CD14-positive monocyte (primary cell): Measurements from ENCODE around the gene CELF2. TPM values are rescaled to one million over a fixed set of nuclear protein-coding genes. Genes with fewer than 3 reads are reported as not detected.

Experiments used
- DNase-seq, 3 donors: peaks; one replicate each; pipeline ENCODE4 v3.0.0-alpha.2; 2011 to 2022
- H2AFZ ChIP-seq: 2 replicates; pipeline ENCODE4 v1.6.0; 2012; ENCODE audit warnings: mild to moderate bottlenecking, low read depth, low read length, inconsistent platforms; ENCODE audit not compliant: insufficient read depth, poor library complexity, severe bottlenecking
- H3K27ac ChIP-seq, 2 donors: 1 replicate in 1 of 2; 2 replicates in 1 of 2; pipeline ENCODE4 v1.5.1; 2012 to 2013; ENCODE audit warnings: low read length in 2 of 2, control low read depth in 1 of 2, inconsistent platforms in 1 of 2, low read depth in 1 of 2, mild to moderate bottlenecking in 1 of 2
- H3K27me3 ChIP-seq, 2 donors: one replicate each; pipeline versions ENCODE4 v1.6.0 to v1.6.1; 2011 to 2013; ENCODE audit warnings: low read length in 2 of 2; ENCODE audit not compliant: control insufficient read depth in 2 of 2, insufficient read depth in 2 of 2
- H3K36me3 ChIP-seq, 2 donors: replicated peaks in 1 of 2; 1 replicate in 1 of 2; 2 replicates in 1 of 2; pipeline versions ENCODE4 v1.5.1 to v1.6.1; 2012 to 2013; ENCODE audit warnings: low read length in 2 of 2, control low read depth in 1 of 2, inconsistent platforms in 1 of 2, mild to moderate bottlenecking in 1 of 2; ENCODE audit not compliant: insufficient read depth in 2 of 2, control insufficient read depth in 1 of 2
- H3K4me1 ChIP-seq, 2 donors: 1 replicate in 1 of 2; 2 replicates in 1 of 2; pipeline versions ENCODE4 v1.5.1 to v1.6.1; 2012 to 2013; ENCODE audit warnings: low read length in 2 of 2, control low read depth in 1 of 2, inconsistent platforms in 1 of 2, mild to moderate bottlenecking in 1 of 2, moderate library complexity in 1 of 2; ENCODE audit not compliant: insufficient read depth in 2 of 2, control insufficient read depth in 1 of 2
- H3K4me2 ChIP-seq: replicated peaks from 2 replicates; pipeline ENCODE3; 2012; ENCODE audit warnings: low read length, moderate library complexity, mild to moderate bottlenecking; ENCODE audit not compliant: poor library complexity, severe bottlenecking; ENCODE audit errors: extremely low read depth
- H3K4me3 ChIP-seq, 3 experiments: fragments of 200-600 bp in 1 of 3; sonication (generic) in 1 of 3; replicated peaks in 1 of 3; 1 replicate in 2 of 3; 2 replicates in 1 of 3; pipeline ENCODE4 v1.5.1; 2011 to 2013; ENCODE audit warnings: low read length in 3 of 3, mild to moderate bottlenecking in 3 of 3, control low read depth in 2 of 3, low read depth in 2 of 3, inconsistent platforms in 1 of 3, moderate library complexity in 1 of 3
- H3K79me2 ChIP-seq: 2 replicates; pipeline ENCODE4 v1.6.0; 2012; ENCODE audit warnings: mild to moderate bottlenecking, control low read depth, inconsistent platforms, low read length, moderate library complexity; ENCODE audit not compliant: insufficient read depth
- H3K9ac ChIP-seq: 2 replicates; pipeline ENCODE4 v1.6.0; 2017; ENCODE audit warnings: low read length, mild to moderate bottlenecking; ENCODE audit not compliant: insufficient read depth, poor library complexity, severe bottlenecking
- H3K9me3 ChIP-seq, 2 donors: replicated peaks in 1 of 2; 1 replicate in 1 of 2; 2 replicates in 1 of 2; pipeline versions ENCODE4 v1.5.1 to v1.6.1; 2012 to 2013; ENCODE audit warnings: low read length in 2 of 2, control low read depth in 1 of 2; ENCODE audit not compliant: control insufficient read depth in 1 of 2, insufficient read depth in 1 of 2
- H4K20me1 ChIP-seq: 2 replicates; pipeline ENCODE4 v1.6.0; 2012; ENCODE audit warnings: mild to moderate bottlenecking, low read length, control low read depth, moderate library complexity; ENCODE audit not compliant: insufficient read depth
- H3K27ac Mint-ChIP-seq, 7 donors: one replicate each; pipeline ENCODE4 v1.8.0; 2020; ENCODE audit warnings: mild to moderate bottlenecking in 7 of 7, mixed read lengths in 7 of 7, moderate library complexity in 6 of 7, inconsistent platforms in 2 of 7
- H3K27me3 Mint-ChIP-seq, 3 donors: one replicate each; pipeline ENCODE4 v1.8.0; 2021 to 2022; ENCODE audit warnings: low read depth in 3 of 3, mild to moderate bottlenecking in 3 of 3, mixed read lengths in 3 of 3, moderate library complexity in 3 of 3, inconsistent platforms in 1 of 3
- H3K36me3 Mint-ChIP-seq, 2 donors: one replicate each; pipeline ENCODE4 v1.8.0; 2020; ENCODE audit warnings: mixed read lengths in 2 of 2, inconsistent platforms in 1 of 2, mild to moderate bottlenecking in 1 of 2
- H3K4me1 Mint-ChIP-seq: one replicate; pipeline ENCODE4 v1.8.0; 2020; ENCODE audit warnings: mild to moderate bottlenecking, mixed read lengths
- H3K4me3 Mint-ChIP-seq, 2 donors: one replicate each; pipeline ENCODE4 v1.8.0; 2020; ENCODE audit warnings: mild to moderate bottlenecking in 2 of 2, mixed read lengths in 2 of 2, moderate library complexity in 1 of 2
- H3K9me3 Mint-ChIP-seq, 7 donors: one replicate each; pipeline ENCODE4 v1.8.0; 2020 to 2022; ENCODE audit warnings: mixed read lengths in 7 of 7, mild to moderate bottlenecking in 6 of 7, moderate library complexity in 6 of 7, inconsistent platforms in 2 of 7
- WGBS: methylation state at CpG from one replicate; pipeline ENCODE4 v1.1.5; 2013; ENCODE audit warnings: missing lambda C conversion rate; ENCODE audit not compliant: insufficient coverage; 5-methylcytosine and 5-hydroxymethylcytosine counted together
- intact Hi-C, 2 donors: fragments of 100-400 bp; cut with micrococcal nuclease; formaldehyde crosslinking; loops; one replicate each; pipeline versions ENCODE4 v1.15.0 to v1.15.1; 2023
- polyA plus RNA-seq, 3 donors: library from polyadenylated mRNA; depleted of rRNA in 1 of 3; unstranded in 2 of 3; stranded (reverse) in 1 of 3; fragments of 300-500 nt in 2 of 3; fragments of >200 nt in 1 of 3; fragmentation: Illumina TruSeq in 2 of 3; gene quantifications; 1 replicate in 2 of 3; 2 replicates in 1 of 3; pipeline ENCODE4 v1.2.3, GENCODE V29; 2012 to 2021
- TF ChIP-seq, protein P1 (sequence below): fragments of 200-600 bp; IDR thresholded peaks from one replicate; pipeline ENCODE4 v1.8.0; 2022; ENCODE audit warnings: antibody characterized with exemption, mild to moderate bottlenecking

Gene CELF2
- polyA plus RNA-seq, 3 donors = 53.5 to 93.3 (median 80.5) TPM

DNA sequence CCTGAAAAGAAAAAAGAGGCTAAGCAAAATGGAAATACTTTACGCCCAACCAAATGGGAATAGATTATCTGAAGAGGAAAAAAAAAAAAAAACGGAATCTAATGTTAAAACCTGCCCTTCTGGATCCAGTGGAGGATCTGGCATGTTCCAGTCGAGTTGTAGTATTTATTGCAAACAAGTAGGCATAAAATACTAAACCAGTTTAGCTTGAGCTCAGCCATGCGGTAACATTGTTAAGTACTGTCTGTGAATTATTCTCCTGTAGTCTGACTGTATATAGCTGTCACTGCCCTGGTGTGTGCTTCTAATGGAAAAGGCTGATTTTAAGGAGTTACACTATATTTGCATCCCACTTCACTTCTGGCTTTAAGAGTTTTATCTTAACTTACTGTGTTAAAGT is 40.3 kb downstream of the CELF2 start:
- H3K27me3 Mint-ChIP-seq = peaks cover 0 to 6% (median 5%) of the 10 kb centered on the region in 3 donors
- H3K9me3 ChIP-seq = no peaks in the 10 kb centered on the region
- H3K4me2 ChIP-seq = no peak overlapping the region
- intact Hi-C loops = no loop called here
- H3K9me3 Mint-ChIP-seq = peaks cover 0 to 9% (median 2%) of the 10 kb centered on the region in 7 donors
- WGBS = 100% methylated on average over 1 of the region's 4 CpGs
- no peaks in the 10 kb centered on the region for H3K36me3 Mint-ChIP-seq
- no peaks in the 10 kb centered on the region for H3K36me3 ChIP-seq
- H3K9ac ChIP-seq = no peak overlapping the region
- DNase-seq = no peak
- H3K27ac Mint-ChIP-seq = no peak overlapping the region
- no peaks in the 10 kb centered on the region for H3K27me3 ChIP-seq
- H3K4me1 Mint-ChIP-seq = no peaks in the 10 kb centered on the region
- no peaks in the 10 kb centered on the region for H3K4me1 ChIP-seq
- no peak overlapping the region for H3K4me3 Mint-ChIP-seq
- H3K27ac ChIP-seq = no peak overlapping the region
- TF ChIP-seq, protein P1, sequence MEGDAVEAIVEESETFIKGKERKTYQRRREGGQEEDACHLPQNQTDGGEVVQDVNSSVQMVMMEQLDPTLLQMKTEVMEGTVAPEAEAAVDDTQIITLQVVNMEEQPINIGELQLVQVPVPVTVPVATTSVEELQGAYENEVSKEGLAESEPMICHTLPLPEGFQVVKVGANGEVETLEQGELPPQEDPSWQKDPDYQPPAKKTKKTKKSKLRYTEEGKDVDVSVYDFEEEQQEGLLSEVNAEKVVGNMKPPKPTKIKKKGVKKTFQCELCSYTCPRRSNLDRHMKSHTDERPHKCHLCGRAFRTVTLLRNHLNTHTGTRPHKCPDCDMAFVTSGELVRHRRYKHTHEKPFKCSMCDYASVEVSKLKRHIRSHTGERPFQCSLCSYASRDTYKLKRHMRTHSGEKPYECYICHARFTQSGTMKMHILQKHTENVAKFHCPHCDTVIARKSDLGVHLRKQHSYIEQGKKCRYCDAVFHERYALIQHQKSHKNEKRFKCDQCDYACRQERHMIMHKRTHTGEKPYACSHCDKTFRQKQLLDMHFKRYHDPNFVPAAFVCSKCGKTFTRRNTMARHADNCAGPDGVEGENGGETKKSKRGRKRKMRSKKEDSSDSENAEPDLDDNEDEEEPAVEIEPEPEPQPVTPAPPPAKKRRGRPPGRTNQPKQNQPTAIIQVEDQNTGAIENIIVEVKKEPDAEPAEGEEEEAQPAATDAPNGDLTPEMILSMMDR = no peak
- no peak overlapping the region for H2AFZ ChIP-seq
- no peaks in the 10 kb centered on the region for H3K79me2 ChIP-seq
- no peak overlapping the region for H3K4me3 ChIP-seq
- H4K20me1 ChIP-seq = no peaks in the 10 kb centered on the region

DNA sequence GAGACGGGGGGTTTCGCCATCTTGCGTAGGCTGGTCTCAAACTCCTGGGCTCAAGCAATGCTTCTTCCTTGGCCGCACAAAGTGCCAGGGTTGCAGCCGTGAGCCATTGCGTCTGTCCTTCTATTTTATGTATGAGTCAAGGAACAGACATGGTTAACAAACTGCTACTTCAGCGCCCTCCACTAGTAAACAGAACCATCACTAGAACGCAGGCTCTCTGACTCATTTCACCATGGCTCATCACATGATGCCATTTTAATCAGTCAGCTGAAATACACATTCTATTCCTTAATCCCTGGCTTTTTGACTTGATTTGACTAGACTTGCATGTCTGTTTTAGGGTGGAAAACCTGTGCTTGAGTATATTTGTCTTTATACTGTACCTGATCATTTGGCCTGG is 41.3 kb downstream of the CELF2 start:
- Mint-ChIP-seq H3K4me1 (no peaks in the 10 kb centered on the region), H3K27me3 (peaks cover 0 to 5% (median 4%) of the 10 kb centered on the region in 3 donors), H3K27ac (no peak overlapping the region), H3K9me3 (peaks cover 0 to 7% (median 2%) of the 10 kb centered on the region in 7 donors), H3K36me3 (no peaks in the 10 kb centered on the region), H3K4me3 (no peak overlapping the region)
- Histone ChIP-seq H3K27ac (no peak overlapping the region), H3K4me3 (no peak overlapping the region), H3K4me2 (no peak overlapping the region), H3K27me3 (no peaks in the 10 kb centered on the region), H4K20me1 (no peaks in the 10 kb centered on the region), H3K4me1 (no peaks in the 10 kb centered on the region), H3K9ac (no peak overlapping the region), H3K79me2 (no peaks in the 10 kb centered on the region), H2AFZ (no peak overlapping the region), H3K36me3 (no peaks in the 10 kb centered on the region), H3K9me3 (no peaks in the 10 kb centered on the region)
- WGBS = 100% methylated on average over 6 of the region's 8 CpGs
- TF ChIP-seq, protein P1 = no peak
- intact Hi-C loops = no loop called here
- no peak for DNase-seq
